ENCODE measurements around the gene PFDN1. TPM values are rescaled to one million over a fixed set of nuclear protein-coding genes. Genes with fewer than 3 reads are reported as not detected.

The PFDN1 gene
- total RNA-seq, 4 donors from 2014 or later = 58.7 to 91.7 (median 76.2) TPM

DNA sequence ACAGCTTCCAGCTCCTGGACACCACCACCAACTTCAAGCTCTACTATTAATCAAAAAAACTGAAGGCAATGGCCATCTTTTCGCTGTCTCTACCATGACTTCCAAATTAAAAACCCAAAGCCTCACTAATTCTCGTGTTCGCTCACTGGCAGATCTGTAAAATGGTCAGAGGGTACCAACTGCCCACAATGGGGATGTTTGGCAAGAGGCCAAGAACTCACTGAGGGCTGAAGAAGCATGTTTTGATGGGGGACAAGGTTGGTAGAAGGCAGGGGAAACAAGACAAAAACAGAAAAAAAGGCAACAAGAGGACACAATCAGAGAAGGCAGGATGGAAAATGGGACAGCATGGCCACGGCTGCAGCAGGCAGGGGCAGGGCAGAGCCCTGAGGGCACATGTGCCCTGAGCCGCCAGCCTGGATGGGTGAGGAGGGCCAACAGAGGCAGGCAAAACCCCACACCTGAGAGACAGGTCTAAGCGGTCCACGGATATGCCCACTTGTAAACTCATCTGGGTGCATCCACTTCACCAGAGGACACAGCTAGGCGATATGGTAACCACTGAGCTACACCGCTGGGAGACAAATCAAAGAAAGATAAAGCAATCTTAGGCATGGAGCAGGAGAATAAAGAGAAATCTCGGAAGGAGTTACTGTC lies 50.3 kb downstream of the PFDN1 start:
- 90% methylated on average over 10 of the region's 10 CpGs for WGBS
- no peak overlapping the region for H3K4me3 ChIP-seq
- no peak overlapping the region for H3K27ac ChIP-seq
- peaks cover 14% of the 10 kb centered on the region for H3K36me3 ChIP-seq
- no peaks in the 10 kb centered on the region for H3K27me3 ChIP-seq
- H3K9me3 ChIP-seq = no peaks in the 10 kb centered on the region
- no peak for TF ChIP-seq POLR2AphosphoS5 (IDR thresholded peaks at IDR 0.05)
- TF ChIP-seq EP300 (IDR thresholded peaks at IDR 0.05) = no peak
- TF ChIP-seq, protein P1, sequence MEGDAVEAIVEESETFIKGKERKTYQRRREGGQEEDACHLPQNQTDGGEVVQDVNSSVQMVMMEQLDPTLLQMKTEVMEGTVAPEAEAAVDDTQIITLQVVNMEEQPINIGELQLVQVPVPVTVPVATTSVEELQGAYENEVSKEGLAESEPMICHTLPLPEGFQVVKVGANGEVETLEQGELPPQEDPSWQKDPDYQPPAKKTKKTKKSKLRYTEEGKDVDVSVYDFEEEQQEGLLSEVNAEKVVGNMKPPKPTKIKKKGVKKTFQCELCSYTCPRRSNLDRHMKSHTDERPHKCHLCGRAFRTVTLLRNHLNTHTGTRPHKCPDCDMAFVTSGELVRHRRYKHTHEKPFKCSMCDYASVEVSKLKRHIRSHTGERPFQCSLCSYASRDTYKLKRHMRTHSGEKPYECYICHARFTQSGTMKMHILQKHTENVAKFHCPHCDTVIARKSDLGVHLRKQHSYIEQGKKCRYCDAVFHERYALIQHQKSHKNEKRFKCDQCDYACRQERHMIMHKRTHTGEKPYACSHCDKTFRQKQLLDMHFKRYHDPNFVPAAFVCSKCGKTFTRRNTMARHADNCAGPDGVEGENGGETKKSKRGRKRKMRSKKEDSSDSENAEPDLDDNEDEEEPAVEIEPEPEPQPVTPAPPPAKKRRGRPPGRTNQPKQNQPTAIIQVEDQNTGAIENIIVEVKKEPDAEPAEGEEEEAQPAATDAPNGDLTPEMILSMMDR (IDR thresholded peaks at IDR 0.05) = no peak
- H3K4me1 ChIP-seq = peaks cover 30% of the 10 kb centered on the region
- DNase-seq (ENCODE audit: low spot score in 2 of 2) = peak in 1 of 2 donors; percentile 36

DNA sequence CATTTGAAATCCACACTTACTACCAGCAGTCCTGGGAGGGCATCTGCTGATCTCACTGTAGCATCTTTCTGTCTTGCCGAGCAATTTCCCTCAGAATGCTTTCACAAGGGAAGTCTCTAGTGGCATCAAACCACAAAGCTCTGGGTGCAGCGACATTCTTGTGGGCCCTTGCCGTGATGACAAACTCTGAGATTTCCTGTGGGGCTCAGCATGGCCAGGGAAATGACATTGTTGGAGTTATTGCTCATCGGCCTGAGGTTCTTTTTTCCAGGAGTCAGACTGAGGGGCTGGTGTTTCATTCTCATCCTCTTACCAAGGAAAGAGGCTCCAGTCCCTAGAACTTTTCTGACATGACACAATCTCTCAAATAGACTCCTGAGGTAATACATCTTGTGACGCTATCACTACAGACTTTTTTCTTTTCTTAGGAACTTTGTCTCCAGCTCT lies 51.4 kb downstream of the PFDN1 start:
- Histone ChIP-seq H3K27me3 (no peaks in the 10 kb centered on the region), H3K4me1 (peaks cover 33% of the 10 kb centered on the region), H3K9me3 (no peaks in the 10 kb centered on the region), H3K4me3 (no peak overlapping the region), H3K36me3 (peaks cover 14% of the 10 kb centered on the region), H3K27ac (no peak overlapping the region)
- 74% methylated on average over 5 of the region's 5 CpGs for WGBS
- no peak for TF ChIP-seq POLR2A (IDR thresholded peaks at IDR 0.05)
- TF ChIP-seq POLR2AphosphoS5 (IDR thresholded peaks at IDR 0.05) = no peak
- no peak for TF ChIP-seq EP300 (IDR thresholded peaks at IDR 0.05)
- TF ChIP-seq, protein P1 (IDR thresholded peaks at IDR 0.05) = no peak
- DNase-seq (ENCODE audit: low spot score in 2 of 2) = peak in 1 of 2 donors; percentile 60

DNA sequence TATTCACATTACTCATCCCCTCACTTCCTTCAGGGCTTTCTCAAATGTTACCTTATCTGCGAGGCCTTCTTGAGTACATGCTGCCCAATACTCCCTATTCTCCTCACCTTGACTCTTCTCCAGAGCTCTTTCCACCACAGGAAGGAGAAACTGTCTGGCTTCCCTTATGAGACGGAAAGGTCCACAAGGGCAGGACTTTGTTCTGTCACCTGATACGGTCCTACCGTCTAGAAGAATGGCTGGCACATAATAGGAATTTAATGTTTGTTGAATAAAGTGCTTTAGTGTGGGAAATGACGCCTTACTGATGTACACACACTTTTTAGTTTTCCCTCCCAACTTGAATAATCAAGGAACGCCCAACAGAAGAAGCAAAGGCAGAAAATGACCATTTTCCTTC lies 52.5 kb downstream of the PFDN1 start:
- Histone ChIP-seq H3K27ac (no peak overlapping the region), H3K27me3 (no peaks in the 10 kb centered on the region), H3K36me3 (peaks cover 21% of the 10 kb centered on the region), H3K9me3 (no peaks in the 10 kb centered on the region), H3K4me1 (peaks cover 36% of the 10 kb centered on the region), H3K4me3 (no peak overlapping the region)
- 81% methylated on average over 6 of the region's 6 CpGs for WGBS
- DNase-seq (ENCODE audit: low spot score in 2 of 2) = no peak
- TF ChIP-seq, protein P1 (IDR thresholded peaks at IDR 0.05) = no peak

DNA sequence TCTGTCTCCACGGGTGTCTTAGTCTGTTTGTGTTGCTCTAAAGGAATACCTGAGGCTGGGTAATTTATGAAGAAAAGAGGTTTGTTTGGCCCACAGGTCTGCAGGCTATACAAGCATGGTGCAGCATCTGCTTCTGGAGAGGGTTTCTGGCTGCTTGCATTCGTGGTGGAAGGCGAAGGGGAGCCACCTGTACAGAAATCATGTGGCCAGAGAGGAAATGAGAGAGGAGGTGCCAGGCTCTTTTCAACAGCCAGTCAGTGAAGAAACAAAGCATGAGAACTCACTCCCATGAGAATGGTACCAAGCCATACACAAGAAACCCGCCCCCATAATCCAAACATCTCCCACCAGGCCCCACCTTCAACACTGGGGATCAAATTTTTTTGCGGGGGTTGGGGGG lies 53.4 kb downstream of the PFDN1 start:
- DNase-seq (ENCODE audit: low spot score in 2 of 2) = peak in 1 of 2 donors; percentile 13
- no peak overlapping the region for H3K27ac ChIP-seq
- WGBS = 75% methylated on average over 5 of the region's 5 CpGs
- H3K4me3 ChIP-seq = no peak overlapping the region
- TF ChIP-seq, protein P1 (IDR thresholded peaks at IDR 0.05) = no peak
- TF ChIP-seq EP300 (IDR thresholded peaks at IDR 0.05) (no peak), POLR2AphosphoS5 (IDR thresholded peaks at IDR 0.05) (no peak), POLR2A (IDR thresholded peaks at IDR 0.05) (no peak)
- H3K27me3 ChIP-seq = no peaks in the 10 kb centered on the region
- H3K36me3 ChIP-seq = peaks cover 26% of the 10 kb centered on the region
- peaks cover 45% of the 10 kb centered on the region for H3K4me1 ChIP-seq
- no peaks in the 10 kb centered on the region for H3K9me3 ChIP-seq

DNA sequence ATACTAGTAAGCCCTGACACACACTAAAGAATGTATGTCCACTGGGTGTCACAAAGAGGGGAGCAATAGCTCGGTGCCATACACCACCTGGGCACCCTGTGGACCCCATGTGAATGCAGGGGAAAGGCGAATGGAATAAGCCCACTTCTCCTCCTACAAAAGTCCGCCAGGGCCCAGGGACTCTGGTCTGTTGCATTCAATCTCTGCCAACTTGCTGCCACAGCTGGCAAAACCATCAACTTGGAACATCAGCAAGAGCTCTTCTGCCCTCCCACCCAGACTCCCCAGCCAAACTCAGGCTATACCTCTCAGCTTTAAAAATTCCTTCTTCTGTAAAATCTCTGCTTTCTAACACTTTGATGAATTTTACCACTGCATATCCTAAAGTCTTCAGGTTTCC lies 54.5 kb downstream of the PFDN1 start:
- Histone ChIP-seq H3K27ac (no peak overlapping the region), H3K9me3 (no peaks in the 10 kb centered on the region), H3K36me3 (peaks cover 26% of the 10 kb centered on the region), H3K4me1 (peaks cover 38% of the 10 kb centered on the region), H3K4me3 (no peak overlapping the region), H3K27me3 (no peaks in the 10 kb centered on the region)
- DNase-seq (ENCODE audit: low spot score in 2 of 2) = peak in 1 of 2 donors; percentile 43
- 67% methylated on average over 3 of the region's 3 CpGs for WGBS
- TF ChIP-seq EP300 (IDR thresholded peaks at IDR 0.05) (no peak), POLR2A (IDR thresholded peaks at IDR 0.05) (no peak), POLR2AphosphoS5 (IDR thresholded peaks at IDR 0.05) (no peak)
- TF ChIP-seq, protein P1 (IDR thresholded peaks at IDR 0.05) = no peak

Data from suprapubic skin (tissue), 4 donors.